Common myeloid progenitor, CD34-positive (primary cell): ENCODE measurements around the gene VGLL4.

ENCODE experiments used
- CTCF ChIA-PET: fragments of 350-600 bp; sonication (Branson Sonifier 250); formaldehyde crosslinking; loops from one replicate; lab custom pipeline; 2021; ENCODE audit warnings: antibody characterized with exemption; lab: Charles Lee
- POLR2A ChIA-PET: fragments of 350-600 bp; sonication (Branson Sonifier 250); formaldehyde crosslinking; loops from one replicate; lab custom pipeline; 2021; ENCODE audit warnings: antibody characterized with exemption; lab: Charles Lee
- DNase-seq, 3 donors: peaks; one replicate each; pipeline versions ENCODE4 v3.0.0 to v3.0.0-alpha.2; 2013
- H3K27ac ChIP-seq, 2 experiments: 1 replicate in 1 of 2; 2 replicates in 1 of 2; pipeline ENCODE4 v1.7.0; 2013; ENCODE audit warnings: inconsistent platforms in 2 of 2, low read length in 2 of 2, mild to moderate bottlenecking in 2 of 2, low read depth in 1 of 2, moderate library complexity in 1 of 2; ENCODE audit not compliant: severe bottlenecking in 2 of 2, insufficient read depth in 1 of 2, poor library complexity in 1 of 2
- H3K27me3 ChIP-seq, 5 experiments: replicated peaks in 2 of 5; 1 replicate in 3 of 5; 2 replicates in 2 of 5; pipeline versions ENCODE4 v1.6.1 to v1.7.0; 2013; ENCODE audit warnings: low read length in 4 of 5, mild to moderate bottlenecking in 2 of 5, moderate library complexity in 2 of 5, inconsistent platforms in 1 of 5; ENCODE audit not compliant: insufficient read depth in 5 of 5, control insufficient read depth in 4 of 5
- H3K36me3 ChIP-seq, 4 experiments: 1 replicate in 2 of 4; 2 replicates in 2 of 4; pipeline versions ENCODE4 v1.6.1 to v1.7.0; 2013; ENCODE audit warnings: low read length in 3 of 4, control low read depth in 1 of 4, mild to moderate bottlenecking in 1 of 4; ENCODE audit not compliant: control insufficient read depth in 4 of 4, insufficient read depth in 4 of 4
- H3K4me1 ChIP-seq, 4 experiments: 1 replicate in 3 of 4; 2 replicates in 1 of 4; pipeline versions ENCODE4 v1.6.1 to v1.7.1; 2013; ENCODE audit warnings: low read length in 3 of 4, mild to moderate bottlenecking in 3 of 4, control low read depth in 1 of 4, inconsistent platforms in 1 of 4, moderate library complexity in 1 of 4; ENCODE audit not compliant: control insufficient read depth in 4 of 4, insufficient read depth in 4 of 4; ENCODE audit errors: control extremely low read depth in 1 of 4
- H3K4me3 ChIP-seq, 7 experiments: 1 replicate in 4 of 7; 2 replicates in 3 of 7; pipeline versions ENCODE4 v1.5.1 to v1.7.0; 2013; ENCODE audit warnings: mild to moderate bottlenecking in 7 of 7, low read length in 6 of 7, moderate library complexity in 6 of 7, inconsistent platforms in 2 of 7, low read depth in 2 of 7, control low read depth in 1 of 7; ENCODE audit not compliant: insufficient read depth in 4 of 7, control insufficient read depth in 1 of 7; ENCODE audit errors: extremely low read depth in 1 of 7
- H3K9me3 ChIP-seq, 5 experiments: 1 replicate in 4 of 5; 2 replicates in 1 of 5; pipeline versions ENCODE4 v1.6.1 to v1.7.1; 2013; ENCODE audit warnings: low read length in 4 of 5, mild to moderate bottlenecking in 2 of 5, inconsistent platforms in 1 of 5, low read depth in 1 of 5, moderate library complexity in 1 of 5; ENCODE audit not compliant: control insufficient read depth in 4 of 5, insufficient read depth in 2 of 5; ENCODE audit errors: control extremely low read depth in 1 of 5
- WGBS: methylation state at CpG from one replicate; pipeline ENCODE4 v1.1.5; 2013; ENCODE audit not compliant: insufficient coverage; 5-methylcytosine and 5-hydroxymethylcytosine counted together

Gene VGLL4

DNA sequence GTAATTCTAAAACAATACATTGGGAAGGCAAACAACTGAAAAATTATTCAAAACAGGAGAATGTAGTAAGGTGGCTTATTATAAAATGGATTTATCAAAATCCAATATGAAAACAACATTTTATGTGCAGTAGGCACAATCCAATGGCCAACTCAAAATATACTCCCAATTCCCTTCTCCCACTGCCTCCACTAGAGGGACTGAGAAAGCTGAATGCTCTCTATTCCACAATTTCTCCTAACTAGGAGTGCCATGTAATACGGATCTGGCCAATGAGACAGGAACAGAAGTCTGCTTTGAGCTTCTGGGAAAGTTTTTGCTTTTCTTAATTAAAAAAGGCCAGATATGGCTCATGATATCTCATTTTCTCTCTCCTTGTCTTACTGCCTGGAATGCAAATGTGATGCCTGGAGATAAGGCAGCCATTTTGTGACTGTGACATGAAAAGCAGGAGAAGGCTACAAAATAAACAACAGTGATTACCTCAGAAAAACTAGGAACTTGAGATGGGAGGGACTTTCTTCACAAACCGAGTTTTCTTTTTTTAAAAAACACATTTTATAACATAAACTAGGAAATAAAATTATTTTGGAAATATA is 18.8 kb upstream of the VGLL4 start:
- no peaks in the 10 kb centered on the region for H3K36me3 ChIP-seq
- WGBS, result 100% methylated on average over 1 of the region's 2 CpGs
- CTCF ChIA-PET, result interaction anchor here (0.8 to 1.3 kb wide), 4 partner anchors 11 to 142 kb away, joined by 3 read pairs; no protein-coding TSS in a partner anchor
- H3K4me3 ChIP-seq, result no peak overlapping the region
- DNase-seq, result no peak
- H3K27ac ChIP-seq, result no peak overlapping the region
- H3K27me3 ChIP-seq, result no peaks in the 10 kb centered on the region
- H3K4me1 ChIP-seq, result peaks cover 0 to 3% (median 0%) of the 10 kb centered on the region in 4 experiments
- no peaks in the 10 kb centered on the region for H3K9me3 ChIP-seq
- POLR2A ChIA-PET, result no interaction called here

DNA sequence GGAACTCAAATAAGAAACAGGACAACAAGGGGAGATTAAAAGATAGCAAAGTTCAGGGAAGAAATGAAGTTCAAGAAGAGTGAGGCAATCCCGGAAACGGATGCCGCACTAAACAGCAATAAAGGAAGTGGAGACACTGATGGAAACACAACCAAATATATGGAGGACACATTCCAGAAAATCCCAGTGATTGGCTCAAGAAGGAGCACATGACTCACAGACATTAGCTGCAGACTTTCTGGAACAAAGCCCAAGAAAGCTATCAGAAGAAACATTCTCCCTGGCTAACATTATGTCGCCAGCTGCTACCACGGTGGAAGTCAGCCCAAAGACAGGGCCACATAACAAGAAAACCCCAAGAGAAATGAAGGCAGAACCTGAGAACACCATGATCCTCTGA is 18.1 kb upstream of the VGLL4 start:
- H3K9me3 ChIP-seq, result no peaks in the 10 kb centered on the region

DNA sequence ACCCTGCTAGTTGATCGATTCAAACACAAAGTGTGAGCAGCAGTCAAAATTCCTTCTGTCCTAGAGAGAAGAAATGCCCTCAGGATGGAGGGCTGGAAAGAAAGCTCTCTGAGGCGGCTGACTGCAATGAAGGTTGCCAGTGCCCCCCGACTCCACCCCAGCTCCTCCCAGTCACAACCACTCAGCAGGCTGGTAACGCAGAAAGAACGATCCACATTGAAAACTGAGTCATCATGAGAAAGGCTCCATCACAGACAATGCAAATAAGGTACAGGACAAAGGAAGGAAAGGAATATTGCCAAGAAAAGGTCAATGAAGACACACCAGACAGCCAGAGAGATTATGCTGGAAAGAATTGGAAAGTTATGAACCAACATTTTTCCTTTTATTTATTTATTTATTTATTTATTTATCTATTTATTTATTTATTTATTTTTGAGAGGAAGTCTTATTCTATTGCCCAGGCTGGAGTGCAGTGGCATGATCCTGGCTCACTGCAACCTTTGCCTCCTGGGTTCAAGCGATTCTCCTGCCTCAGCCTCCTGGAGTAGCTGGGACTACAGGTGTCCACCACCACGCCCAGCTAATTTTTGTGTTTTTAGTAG is 17.4 kb upstream of the VGLL4 start:
- POLR2A ChIA-PET, result no interaction called here
- Histone ChIP-seq H3K4me3 (no peak overlapping the region), H3K9me3 (no peaks in the 10 kb centered on the region), H3K27me3 (no peaks in the 10 kb centered on the region), H3K4me1 (peaks cover 0 to 7% (median 5%) of the 10 kb centered on the region in 4 experiments), H3K27ac (no peak overlapping the region), H3K36me3 (no peaks in the 10 kb centered on the region)
- no peak for DNase-seq
- WGBS, result 100% methylated on average over 1 of the region's 7 CpGs
- CTCF ChIA-PET, result interaction anchor here (0.6 to 1.6 kb wide), 6 partner anchors 10 to 282 kb away, joined by 3 to 7 read pairs (median 4); no protein-coding TSS in a partner anchor

More for the DNA sequence above, 18.1 kb upstream of the VGLL4 start:
- H3K4me3 ChIP-seq, result no peak overlapping the region
- WGBS, result 79% methylated on average over 2 of the region's 5 CpGs
- peaks cover 0 to 3% (median 0%) of the 10 kb centered on the region in 4 experiments for H3K4me1 ChIP-seq
- no peaks in the 10 kb centered on the region for H3K36me3 ChIP-seq
- H3K27me3 ChIP-seq, result no peaks in the 10 kb centered on the region
- DNase-seq, result peak in 2 of 3 donors; percentile 54 to 69
- POLR2A ChIA-PET, result no interaction called here
- H3K27ac ChIP-seq, result no peak overlapping the region
- CTCF ChIA-PET, result interaction anchor here (0.8 kb wide), 1 partner anchor 142 kb away, joined by 3 read pairs; no protein-coding TSS in a partner anchor

DNA sequence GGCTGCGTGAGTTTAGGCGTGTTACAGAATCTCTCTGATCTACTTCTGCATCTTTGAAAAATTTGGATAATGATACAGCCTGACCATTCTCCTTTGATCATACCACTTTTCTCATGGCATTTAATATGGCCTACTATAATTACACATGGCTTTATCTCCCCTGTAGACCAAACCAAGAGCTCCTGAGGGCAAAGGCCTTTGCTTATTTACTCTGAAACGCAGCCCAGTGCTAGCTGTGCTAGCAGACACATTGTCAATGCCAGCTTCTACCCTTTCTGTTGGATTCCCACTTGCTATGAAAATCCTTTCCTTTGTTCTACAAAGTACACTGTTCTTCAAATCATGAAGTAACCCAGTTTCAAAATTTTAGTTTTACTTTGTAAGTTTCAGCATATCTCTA is 16.5 kb upstream of the VGLL4 start:
- H3K27me3 ChIP-seq, result no peaks in the 10 kb centered on the region
- H3K4me1 ChIP-seq, result peaks cover 0 to 16% (median 14%) of the 10 kb centered on the region in 4 experiments
- POLR2A ChIA-PET, result no interaction called here
- no peak for DNase-seq
- no peaks in the 10 kb centered on the region for H3K9me3 ChIP-seq
- no peak overlapping the region for H3K27ac ChIP-seq
- H3K4me3 ChIP-seq, result no peak overlapping the region
- CTCF ChIA-PET, result interaction anchor here (1.0 to 1.6 kb wide), 5 partner anchors 9 to 281 kb away, joined by 3 to 7 read pairs (median 5); no protein-coding TSS in a partner anchor
- WGBS, result 100% methylated on average over 3 of the region's 3 CpGs
- no peaks in the 10 kb centered on the region for H3K36me3 ChIP-seq

DNA sequence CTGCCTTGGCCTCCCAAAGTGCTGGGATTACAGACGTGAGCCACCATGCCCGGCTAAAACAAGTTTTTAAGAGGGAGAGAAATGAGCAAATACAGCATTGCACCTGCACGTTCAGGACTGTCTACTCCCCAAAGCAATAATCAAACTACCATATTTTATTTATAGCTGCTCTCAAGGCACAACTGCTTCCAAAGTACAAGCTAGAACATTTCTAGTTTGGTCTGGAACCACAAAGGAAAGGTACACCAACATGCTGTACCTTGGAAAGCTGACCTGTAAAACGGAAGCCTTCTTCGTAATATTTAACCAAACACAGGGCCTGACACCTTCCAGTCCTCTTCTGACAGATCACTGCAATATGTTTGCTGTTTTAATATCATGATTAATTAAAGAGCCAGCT is 14.5 kb upstream of the VGLL4 start:
- no peak for DNase-seq
- ChIA-PET POLR2A (no interaction called here), CTCF (interaction anchor here (0.9 to 1.7 kb wide), 3 partner anchors 18 to 279 kb away, joined by 3 to 5 read pairs (median 4); no protein-coding TSS in a partner anchor)
- WGBS, result 50% methylated on average over 2 of the region's 5 CpGs
- H3K27me3 ChIP-seq, result no peaks in the 10 kb centered on the region
- no peaks in the 10 kb centered on the region for H3K9me3 ChIP-seq
- no peak overlapping the region for H3K4me3 ChIP-seq
- no peak overlapping the region for H3K27ac ChIP-seq
- H3K4me1 ChIP-seq, result peaks cover 5 to 30% (median 27%) of the 10 kb centered on the region in 4 experiments
- H3K36me3 ChIP-seq, result no peaks in the 10 kb centered on the region

DNA sequence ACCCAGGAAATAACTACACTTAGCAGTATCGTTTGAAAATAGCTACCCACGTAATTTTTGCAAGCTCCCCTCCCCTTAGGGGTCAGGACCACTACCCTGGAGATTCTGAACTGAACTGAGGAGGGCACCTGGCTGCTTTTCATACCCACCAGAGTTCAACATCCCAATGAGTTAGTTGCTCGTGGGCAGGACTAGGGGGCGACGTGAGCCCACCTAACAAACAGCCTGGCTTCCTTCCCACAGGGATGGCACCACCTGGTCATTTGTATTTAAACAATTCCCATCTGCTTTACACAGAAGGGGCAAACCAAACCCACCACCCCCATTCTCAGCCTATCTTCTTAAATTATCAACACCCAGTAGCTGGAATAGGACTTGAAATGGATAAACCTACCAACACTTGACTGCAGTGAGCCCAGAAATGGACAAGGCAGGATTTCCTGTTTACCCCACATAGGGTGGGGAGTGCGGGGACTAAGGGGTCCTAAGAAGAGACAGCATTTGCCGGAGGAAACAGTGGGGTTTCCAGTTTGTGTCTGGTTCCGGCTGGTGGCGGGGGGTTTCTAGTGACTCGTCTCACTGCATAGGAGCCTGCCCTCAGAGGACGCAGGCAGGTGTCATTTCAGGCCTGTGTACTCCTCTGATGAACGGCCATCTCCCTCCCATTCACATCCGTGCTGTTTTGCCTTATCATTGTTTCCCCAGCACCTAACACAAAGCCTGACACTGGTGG is 11.6 kb upstream of the VGLL4 start:
- Histone ChIP-seq H3K27ac (peak overlapping the region; percentile 12 to 25), H3K4me1 (peaks cover 5 to 30% (median 25%) of the 10 kb centered on the region in 4 experiments), H3K9me3 (no peaks in the 10 kb centered on the region), H3K27me3 (no peaks in the 10 kb centered on the region), H3K4me3 (peak overlapping the region in 4 of 7 experiments; percentile 3 to 47 (median 36)), H3K36me3 (no peaks in the 10 kb centered on the region)
- ChIA-PET CTCF (interaction anchor here (1.0 to 11.6 kb wide), 10 partner anchors 9 to 366 kb away, joined by 3 to 170 read pairs (median 4); no protein-coding TSS in a partner anchor), POLR2A (no interaction called here)
- peak in 2 of 3 donors; percentile 91 to 92 for DNase-seq
- WGBS, result 9% methylated on average over 10 of the region's 13 CpGs
